Epithelial cell of proximal tubule (primary cell): ENCODE measurements around the gene PTDSS2. TPM values are rescaled to one million over a fixed set of nuclear protein-coding genes. Genes with fewer than 3 reads are reported as not detected.

ENCODE experiments used
- DNase-seq: peaks from one replicate; pipeline ENCODE4 v3.0.0-alpha.2; 2011; ENCODE audit warnings: low read depth
- H3K4me3 ChIP-seq: 2 replicates; pipeline ENCODE4 v1.5.1; 2011; ENCODE audit warnings: low read depth, mild to moderate bottlenecking, low read length
- total RNA-seq: library from RNA; depleted of rRNA; stranded (reverse); fragments of >200 nt; gene quantifications from 2 replicates; pipeline ENCODE4 v1.2.3, GENCODE V29; 2015
- TF ChIP-seq, protein P1 (sequence below): conservative IDR thresholded peaks from 2 replicates; pipeline ENCODE4 v1.5.1; 2012; ENCODE audit warnings: low read depth, mild to moderate bottlenecking, low read length

The PTDSS2 gene
- total RNA-seq, 1 donor from 2014 or later = 53.4 TPM

DNA sequence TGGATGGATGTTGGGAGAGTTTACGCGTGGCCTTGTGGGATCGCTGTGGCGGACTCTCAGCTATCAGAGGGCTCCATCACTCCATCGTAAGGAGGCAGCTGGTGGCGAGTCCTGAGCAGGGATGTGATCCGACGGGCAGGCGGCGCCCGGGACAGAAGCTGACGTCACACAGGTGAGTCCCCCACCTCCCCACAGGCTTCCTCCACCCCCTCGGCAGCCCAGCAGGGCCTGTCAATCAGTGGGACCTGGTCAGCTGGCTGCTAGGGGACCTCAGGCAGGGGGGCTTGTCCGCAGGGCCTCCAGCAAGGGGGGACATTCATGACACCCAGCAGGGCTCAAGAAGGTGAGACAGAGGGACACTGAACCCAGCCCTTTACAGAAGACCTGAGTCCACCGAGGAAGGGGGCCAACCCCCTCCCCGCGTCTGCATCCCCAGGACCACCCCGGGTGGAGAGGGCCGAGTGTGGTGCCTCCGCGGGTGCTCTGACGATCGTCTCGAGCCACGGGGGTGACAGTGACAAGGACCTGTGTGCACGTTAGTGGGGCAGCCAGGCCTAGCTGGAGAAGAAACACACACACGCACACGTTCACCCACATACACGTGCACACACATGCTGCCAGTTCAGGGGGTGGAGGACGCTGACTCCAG is 78.2 kb downstream of the PTDSS2 start:
- no peak overlapping the region for H3K4me3 ChIP-seq
- no peak for DNase-seq
- TF ChIP-seq, protein P1, sequence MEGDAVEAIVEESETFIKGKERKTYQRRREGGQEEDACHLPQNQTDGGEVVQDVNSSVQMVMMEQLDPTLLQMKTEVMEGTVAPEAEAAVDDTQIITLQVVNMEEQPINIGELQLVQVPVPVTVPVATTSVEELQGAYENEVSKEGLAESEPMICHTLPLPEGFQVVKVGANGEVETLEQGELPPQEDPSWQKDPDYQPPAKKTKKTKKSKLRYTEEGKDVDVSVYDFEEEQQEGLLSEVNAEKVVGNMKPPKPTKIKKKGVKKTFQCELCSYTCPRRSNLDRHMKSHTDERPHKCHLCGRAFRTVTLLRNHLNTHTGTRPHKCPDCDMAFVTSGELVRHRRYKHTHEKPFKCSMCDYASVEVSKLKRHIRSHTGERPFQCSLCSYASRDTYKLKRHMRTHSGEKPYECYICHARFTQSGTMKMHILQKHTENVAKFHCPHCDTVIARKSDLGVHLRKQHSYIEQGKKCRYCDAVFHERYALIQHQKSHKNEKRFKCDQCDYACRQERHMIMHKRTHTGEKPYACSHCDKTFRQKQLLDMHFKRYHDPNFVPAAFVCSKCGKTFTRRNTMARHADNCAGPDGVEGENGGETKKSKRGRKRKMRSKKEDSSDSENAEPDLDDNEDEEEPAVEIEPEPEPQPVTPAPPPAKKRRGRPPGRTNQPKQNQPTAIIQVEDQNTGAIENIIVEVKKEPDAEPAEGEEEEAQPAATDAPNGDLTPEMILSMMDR = no peak

DNA sequence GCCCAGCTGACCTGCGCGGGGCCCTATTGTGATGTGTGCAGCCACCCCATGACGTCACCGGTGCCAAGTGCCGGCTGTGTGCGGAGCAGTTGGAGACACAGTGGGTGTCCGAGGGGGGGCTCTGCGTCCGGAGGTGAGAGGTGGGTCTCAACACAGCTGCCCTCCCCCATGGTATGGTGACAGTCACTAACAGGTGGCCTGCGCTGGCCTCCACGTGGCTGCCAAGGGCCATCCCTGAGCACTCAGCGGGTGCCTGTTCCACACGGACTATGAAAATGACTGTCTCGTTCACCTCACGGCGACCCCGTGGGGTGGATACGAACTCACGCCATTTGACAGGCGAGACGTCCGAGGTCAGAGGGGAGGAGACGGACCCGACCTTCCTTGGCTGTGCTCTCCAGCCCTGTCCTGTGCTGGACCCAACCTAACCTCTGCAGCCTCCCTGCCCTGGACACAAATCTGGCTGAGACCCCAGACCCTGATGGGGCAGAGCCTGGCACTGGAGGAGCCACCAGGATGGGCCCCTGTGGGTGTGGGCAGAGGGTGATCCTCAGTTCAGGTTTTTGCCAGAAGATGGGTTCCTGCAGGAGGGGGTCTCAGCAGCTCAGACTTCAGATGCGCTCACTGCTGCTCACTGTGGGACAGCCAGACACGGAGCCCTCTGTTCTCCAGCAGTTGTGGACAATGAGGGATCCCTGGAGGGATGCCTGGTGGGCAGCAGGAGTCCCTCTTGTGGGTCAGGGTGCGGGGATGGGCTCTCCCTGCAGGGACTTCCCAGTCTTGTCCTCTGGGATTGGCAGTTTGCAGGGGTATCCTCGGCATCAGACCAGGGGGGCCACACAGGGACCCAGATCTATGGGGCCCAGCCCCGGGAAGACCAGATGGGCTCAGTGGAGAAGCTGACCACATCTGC is 79.0 kb downstream of the PTDSS2 start:
- TF ChIP-seq, protein P1 = no peak
- H3K4me3 ChIP-seq = no peak overlapping the region
- no peak for DNase-seq

DNA sequence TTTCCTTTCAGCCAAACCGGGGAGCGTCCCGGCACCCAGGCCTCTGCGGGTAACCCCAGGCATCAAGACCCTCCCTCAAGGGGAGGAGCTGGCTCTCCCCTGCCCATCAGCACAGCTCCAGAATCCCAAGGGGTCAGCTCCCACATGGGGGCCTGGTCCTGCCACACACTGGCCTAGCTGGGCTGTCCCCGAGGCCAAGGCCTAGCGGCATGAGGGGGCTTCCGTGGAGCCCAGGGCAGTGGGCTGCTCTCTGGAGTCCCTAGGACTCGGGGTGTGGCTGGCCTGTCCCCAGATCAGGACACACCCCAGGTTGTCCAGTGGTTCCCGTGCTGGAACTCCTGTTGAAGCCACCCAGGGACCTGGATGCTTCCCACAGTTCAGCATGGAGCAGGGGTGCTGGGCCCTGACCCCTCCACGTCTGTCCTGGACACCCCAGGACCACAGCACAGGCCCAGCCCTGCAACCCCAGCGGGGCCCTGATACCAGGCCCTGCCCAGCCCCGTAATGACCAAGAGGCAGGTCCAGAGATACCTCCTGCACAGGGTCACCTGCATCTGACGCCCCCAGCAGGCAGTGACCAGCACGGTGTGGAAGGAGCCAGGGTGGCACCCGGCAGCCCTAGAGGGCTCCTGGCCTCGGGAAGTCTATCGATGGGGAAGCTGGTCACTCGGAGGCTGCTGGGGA is 79.8 kb downstream of the PTDSS2 start:
- H3K4me3 ChIP-seq = no peak overlapping the region
- TF ChIP-seq, protein P1 = no peak
- no peak for DNase-seq

DNA sequence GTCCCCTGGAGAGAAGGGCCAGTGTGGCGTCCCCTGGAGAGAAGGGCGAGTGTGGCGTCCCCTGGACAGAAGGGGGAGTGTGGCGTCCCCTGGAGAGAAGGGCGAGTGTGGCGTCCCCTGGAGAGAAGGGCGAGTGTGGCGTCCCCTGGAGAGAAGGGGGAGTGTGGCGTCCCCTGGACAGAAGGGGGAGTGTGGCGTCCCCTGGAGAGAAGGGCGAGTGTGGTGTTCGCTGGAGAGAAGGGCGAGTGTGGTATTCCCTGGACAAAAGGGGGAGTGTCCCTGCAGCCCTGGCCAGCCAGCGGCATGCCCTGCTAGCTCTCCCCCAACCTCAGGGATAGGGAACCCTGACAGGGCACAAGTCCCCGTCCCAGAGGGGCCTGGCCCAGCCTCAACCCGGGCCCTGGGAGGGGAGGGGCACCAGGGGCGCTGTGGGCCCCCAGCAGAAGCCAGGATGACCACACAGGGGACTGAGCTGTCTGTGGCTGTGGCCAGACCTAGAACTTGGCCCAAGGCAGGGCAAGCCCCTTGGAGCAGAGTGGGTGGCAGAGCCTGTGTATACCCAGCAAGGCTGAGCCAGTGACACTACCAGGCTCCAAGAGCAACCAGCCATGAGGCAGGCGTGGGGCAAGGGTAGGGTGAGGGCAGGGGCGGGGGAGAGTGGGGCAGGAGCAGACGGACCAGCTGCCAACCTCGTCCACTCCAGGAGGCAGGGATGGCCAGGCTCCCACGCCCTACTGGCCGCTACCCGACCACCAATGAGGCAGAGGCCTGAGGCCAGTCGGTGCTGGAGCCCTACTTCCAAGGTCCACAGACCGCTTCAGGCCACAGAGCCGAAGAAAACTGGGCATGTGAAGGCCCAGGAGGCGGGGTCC is 81.1 kb downstream of the PTDSS2 start:
- DNase-seq = no peak
- TF ChIP-seq, protein P1 = no peak
- no peak overlapping the region for H3K4me3 ChIP-seq

DNA sequence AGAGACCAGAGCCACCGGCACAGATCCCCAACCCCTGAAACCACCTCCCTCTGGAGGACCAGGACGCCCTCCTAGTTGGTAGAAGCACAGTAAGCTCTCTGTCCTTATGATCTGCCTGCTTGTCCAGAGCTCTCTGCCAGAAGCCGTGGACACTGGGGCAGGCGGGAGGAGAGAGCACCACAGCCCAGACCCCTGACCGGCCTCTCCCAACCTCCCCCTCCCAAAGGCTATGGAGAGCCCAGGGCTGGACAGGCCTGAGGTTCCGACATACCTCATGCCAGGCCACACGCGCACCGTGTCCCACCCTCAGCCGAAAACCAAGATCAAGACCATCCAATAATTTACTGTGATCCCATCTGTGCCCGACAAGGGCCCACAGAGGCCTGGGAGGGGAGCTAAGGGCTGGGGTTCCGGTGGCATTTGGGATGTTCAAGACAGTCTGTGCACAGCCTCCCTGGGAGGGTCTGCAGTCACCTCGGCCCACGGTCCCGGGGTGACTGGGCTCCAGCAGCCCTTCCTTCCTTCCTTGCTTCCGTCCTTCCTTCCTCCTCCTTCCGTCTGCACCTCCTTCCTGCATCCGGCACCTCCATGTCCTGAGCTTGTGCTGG is 81.9 kb downstream of the PTDSS2 start:
- H3K4me3 ChIP-seq = no peak overlapping the region
- TF ChIP-seq, protein P1 = no peak
- no peak for DNase-seq

DNA sequence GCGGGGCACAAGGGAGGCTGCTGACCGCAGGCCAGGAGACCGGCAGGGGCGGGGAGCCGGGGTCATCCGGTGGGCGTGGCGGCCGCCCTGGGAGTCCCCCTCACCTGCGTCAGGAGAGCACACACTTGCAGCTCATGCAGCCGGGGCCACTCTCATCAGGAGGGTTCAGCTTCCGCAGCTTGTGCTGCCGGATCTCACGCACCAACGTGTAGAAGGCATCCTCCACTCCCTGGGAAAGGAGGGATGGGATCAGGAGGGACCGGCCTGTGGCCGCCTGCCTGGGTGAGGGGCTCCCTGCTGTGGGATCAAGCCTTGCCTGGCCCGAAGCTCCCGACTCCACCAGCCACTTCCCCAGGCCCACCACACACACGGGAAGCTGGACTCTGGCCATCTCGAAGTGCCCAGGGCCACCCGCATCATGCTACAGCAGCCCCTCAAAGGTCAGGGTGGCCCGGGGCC is 82.5 kb downstream of the PTDSS2 start:
- DNase-seq = no peak
- TF ChIP-seq, protein P1 = no peak
- H3K4me3 ChIP-seq = no peak overlapping the region
